CD4-positive, alpha-beta T cell treated with Interleukin-21 for 1 hour (primary cell): ENCODE results near the gene CAPN9.
A peak's percentile ranks its signal among the peaks of the same experiment; 100 is the strongest.
"Not testable (repeated sequence)": the region's sequence is repeated elsewhere in the genome, so short reads cannot be mapped to it uniquely, and the experiment has no call there.

Experiments
- DNase-seq: peaks from one replicate; pipeline ENCODE4 v3.0.0-alpha.2; 2020

CAPN9 gene

DNA sequence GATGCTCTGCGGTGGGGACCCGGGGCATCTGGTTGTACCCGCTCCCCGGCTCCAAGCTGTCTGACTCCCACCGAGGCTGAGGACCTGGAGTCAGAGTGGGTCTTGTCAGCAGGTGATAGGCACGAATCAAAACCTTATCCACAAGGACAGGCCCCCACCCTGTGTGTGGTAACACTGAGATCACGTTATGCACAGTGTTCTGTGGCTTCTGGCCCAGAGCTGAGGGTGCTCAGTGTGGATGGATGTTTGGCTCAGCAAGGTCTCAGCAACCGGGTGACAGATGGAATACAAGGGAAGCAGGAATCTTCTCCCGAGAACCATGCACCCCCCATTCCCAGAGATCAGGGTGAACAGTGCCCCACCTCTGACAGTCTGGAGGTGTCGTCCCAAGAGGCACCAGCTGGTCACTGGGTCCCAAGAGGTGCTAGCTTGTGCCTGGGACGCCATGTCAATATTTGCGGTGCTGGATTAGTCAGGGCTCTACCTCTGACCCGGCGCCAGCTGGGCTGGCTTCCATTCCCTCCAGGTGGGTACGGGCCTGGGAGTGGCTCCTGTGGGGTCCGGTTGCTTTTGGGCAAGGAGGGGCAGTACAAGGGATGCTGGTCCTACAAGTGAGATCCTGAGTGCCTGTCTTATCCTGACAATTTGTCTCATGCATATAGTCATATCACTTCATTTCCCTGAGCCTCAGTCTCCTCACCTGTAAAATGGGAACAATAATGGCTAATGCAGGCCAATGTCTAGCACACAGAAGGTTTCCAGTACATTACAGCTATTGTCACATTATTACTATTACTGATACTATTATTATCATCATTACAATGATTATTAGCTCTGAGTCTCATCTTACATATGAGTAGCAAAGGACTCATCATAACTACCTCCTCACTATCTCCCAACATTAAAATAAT, 957 bp downstream of the CAPN9 start:
- DNase-seq, result no peak

DNA sequence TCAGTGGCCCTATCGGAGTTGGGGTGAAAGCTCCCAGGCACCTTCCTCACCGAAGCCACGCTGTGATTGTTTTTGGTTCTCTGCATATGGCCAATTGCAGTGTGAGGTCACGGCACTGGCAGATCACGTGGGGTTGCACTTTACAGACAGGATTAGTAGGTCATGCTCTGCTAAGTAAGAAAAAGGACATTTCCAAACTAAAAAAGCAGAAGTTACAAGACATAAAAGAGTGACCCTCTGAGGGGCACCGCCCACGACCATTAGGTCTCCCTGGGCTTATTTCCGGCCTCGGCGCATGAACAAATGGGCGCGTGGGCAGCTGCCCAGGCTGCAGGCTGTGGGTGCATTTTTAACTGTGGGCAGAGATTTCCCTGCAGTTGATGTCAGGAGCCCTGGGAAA, 2.0 kb downstream of the CAPN9 start:
- no peak for DNase-seq

DNA sequence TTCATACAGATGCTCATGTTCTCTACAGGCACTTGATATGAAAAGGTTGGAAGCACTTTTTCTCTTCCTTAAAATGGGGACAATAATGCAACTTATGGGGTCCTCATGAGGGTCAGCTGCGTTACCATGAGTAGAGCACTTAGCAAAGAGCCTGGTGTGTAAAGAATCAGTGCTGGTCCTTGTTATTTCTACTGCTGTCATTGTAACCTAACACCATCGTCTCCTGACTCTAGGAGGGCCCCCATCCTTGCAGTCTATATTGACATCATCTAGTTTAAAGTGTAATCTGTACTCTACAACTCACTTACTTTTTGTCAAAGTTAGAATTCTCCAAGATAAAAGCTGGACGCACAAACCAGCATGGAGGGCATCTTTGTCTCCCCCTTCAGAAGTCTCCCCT, 2.4 kb downstream of the CAPN9 start:
- DNase-seq, result no peak

DNA sequence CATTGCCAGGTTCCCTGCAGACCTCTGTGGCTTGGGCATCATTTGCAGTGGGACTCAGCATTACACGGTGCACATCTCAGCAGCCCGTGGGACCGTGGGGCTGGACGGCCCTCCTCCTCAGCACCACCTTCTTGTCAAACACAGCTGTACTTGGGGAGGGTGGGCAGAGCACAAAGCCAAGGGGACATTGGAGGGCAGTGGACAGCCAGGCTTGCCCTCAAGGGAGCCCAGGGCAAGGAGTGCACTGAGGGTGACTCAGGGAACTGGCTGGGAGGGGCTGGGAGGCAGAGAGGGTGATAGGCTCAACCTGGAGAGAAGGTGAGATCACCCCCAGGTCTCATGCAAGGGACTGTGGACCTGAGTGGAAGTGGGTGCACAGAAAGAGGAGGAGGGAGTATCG, 3.4 kb downstream of the CAPN9 start:
- DNase-seq, result no peak

DNA sequence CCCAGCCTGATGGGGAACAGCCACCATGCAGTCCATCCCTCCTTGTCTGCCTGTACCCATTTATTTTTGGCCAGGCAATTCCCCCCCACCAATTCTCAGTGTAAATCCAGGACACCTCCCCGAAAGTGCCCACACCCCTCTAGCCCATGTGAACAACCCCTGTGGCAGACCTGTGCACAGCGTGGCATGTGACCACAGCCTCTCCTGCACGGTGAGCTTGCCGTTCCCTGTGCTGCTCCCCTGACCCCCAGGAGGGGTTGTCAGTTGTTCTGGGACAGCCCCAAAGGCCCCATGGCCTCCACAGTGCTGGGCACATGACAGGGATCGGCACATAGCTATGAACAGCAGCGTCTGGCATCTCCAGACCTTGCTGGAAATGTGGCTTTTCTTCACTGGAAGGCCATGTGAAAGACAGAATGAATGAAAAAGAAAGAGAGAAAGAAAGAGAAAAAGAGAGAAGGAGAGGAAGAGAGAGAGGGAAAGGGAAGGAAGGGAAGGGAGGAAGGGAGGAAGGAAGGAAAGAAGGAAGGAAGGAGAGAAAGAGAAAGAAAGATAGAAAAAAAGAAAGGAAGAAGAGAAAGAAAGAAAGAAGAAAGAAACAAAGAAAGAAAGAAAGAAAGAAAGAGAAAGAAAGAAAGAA, 3.9 kb downstream of the CAPN9 start:
- DNase-seq, result no peak

DNA sequence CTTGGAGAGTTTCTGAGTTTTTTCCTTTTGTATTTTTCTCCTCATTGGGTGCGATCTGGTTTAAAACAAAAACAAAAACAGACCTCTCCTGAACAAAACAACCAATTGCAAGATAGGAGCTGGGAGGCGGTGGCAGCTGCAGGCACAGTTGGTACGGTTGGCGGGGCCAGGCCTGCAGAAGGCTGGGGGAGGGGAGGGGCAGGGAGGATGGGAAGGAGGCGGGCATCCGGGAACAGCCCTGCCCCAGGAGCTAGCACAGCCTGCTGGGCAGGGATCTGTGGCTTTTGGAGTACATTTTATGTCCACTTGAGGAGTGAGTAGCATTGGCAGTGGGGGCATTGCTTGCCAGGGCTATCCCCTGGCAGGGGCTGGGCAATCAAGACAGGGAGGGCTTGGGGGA, 5.2 kb downstream of the CAPN9 start:
- DNase-seq, result no peak

DNA sequence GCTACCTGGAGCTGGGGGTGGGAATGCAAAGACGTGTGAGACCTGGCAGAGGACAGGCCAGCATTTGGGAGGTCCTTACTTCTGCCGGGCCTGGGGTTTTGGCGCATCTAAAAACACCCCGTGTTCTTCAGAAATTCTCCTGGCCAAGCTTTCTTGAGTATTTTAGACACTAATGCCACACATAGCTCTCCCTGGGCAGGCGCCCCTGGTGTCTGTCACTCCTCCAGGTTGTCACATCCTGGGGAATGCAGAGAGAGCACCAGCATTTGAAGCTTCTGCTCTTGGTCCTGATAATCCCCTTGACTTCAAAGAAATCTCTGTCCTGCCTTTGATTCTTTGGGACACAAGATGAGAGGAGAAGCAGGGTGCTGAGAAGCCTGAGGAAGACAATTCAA, 6.0 kb downstream of the CAPN9 start:
- DNase-seq, result no peak

DNA sequence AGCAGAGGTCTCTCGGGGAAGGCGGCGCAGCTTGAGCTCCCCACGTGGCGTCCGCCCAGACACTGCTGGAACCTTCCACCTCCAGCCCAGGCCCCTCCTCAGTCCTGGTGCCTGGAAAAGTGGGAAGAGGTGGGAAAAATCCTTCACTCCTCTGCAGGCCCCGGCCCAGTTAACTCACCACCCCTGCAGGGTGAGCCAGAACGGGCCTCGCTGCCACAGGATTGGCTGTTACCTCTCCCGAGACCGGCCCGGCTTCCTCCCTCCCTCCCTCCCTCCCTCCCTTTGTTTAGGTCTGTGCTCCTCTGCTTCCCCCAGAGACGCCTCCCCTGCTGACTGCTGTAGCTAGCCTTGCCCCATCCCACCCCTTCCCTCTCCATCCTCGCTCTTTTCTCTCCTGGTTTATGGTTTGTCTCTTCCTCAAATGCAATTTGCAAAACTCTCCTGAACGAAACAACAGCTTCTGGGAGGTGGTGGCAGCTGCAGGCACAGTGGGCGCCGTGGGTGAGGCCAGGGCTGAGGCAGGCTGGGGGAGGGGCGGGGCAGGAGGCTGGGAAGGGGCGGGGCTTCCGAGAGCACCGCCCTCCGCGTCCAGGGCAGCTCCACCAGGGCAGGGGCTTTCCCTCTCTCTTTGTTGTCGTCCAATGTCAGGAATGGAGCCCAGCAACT, 6.5 kb downstream of the CAPN9 start:
- peak; percentile 41 for DNase-seq

DNA sequence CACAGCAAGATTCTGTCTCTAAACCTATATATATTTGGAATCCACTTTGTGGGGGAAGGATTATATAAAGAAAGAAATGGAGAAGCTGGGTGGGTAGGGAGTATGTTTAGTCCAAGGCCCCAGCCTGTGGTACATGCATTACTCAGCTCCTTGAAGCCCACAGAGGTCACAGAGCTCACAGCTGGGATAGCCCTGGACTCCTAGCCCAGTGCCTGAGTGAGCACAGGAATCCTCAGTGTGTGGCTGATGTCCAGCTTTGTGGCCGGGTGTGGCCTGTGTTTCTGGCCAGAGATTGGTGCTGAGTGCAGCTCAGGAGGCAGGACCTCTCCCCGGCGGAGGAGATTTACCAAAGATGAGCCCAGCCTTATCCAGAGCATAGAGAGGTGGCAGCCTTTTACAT, 7.6 kb downstream of the CAPN9 start:
- no peak for DNase-seq

DNA sequence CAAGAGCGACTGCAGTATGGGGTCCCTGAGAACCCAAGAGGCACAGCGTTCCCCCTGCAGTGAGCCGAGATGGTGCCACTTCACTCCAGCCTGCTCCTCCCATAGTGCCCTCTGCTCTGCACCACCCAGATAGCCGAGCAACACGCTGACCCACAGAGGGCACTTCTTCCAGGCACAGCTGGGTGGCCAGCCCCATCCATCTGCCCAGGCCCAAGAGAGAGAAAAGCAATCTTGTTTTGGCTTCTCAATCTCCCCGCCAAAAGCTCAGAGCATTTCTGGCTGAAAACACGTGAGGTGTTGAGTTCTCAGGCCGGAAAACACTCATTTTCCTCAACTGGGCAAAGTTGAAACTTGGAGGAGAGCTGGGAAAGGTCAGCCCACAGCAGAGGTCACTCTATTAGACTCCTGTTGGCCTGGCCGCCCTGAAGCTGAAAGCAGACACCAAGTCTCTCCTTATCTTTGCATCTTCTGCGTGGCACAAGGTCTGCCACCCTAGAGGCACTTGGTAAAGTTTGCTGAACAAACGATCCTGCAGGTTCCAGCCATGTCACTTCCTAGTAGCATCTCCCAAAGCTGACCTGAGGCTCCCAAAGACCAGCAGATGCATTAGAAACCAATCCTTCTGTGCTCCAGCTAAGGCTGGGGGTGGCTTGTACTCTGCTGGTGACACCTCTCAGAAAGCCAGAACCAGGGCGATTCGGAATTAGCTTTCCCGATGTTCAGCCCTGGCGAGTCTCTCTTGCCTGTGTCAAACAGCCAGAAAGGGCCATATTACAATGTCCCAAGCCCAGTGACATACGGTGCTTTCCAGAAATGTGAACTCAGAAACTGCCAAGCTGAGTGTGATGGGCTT, 10.9 kb downstream of the CAPN9 start:
- DNase-seq, result no peak

DNA sequence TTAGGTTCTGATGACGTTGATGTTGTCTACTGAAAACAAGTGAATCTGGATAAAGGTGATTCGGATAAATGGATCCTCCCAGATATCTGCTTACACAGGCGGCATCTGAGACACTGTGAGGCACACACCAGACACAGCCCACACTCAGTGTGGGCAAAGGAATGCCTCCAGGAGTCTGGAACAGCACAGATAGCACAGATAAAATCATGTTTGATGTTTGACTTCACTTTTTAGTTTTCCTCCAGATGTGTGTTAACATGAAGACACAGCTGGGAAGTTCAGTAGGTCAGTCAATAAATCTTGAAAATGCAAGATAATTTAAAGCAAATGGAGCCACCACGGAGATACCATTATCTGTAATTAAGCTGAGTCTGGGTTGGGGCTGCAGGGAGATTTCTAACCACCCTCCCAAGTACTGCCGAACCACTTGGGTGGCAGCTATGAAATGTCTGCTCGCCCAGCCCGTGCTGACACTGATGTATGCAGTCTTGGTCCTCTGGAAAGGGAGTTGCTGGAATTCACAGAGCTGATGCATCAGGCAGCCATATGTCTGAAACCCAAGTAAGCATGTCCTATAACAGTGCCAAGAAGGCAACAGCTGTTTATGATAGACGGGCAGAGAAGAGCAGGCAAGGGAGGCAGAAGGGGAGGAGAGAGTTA, 11.7 kb downstream of the CAPN9 start:
- no peak for DNase-seq

DNA sequence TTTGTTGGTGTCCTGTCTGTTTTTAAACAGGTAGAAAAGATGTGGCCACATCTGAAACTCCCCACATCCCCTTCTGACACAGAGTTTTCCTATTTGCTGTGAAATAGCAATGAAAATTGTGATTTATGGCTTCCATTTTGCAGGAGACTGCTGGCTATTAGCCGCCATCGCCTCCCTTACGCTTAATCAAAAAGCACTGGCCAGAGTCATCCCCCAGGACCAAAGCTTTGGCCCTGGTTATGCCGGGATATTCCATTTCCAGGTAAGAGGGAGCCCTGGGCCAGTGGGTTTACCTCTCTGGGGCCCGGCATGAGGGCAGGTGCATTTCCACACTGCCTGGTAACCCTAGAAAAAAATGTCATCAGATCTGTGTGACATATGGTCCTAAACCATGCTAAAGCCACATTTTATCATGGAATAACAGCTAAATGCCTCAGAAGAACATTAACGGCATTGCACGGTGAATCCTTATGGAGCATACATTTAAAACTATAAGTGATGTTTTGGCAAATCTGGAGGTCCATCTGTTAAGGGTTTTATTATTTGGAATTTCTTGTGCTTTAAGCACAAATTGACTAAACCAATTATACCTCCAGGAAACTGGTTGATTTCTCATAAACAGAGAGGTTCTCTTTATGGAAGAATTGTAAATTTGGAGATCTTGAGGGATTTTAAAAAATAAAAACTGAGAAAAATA, 12.3 kb downstream of the CAPN9 start:
- no peak for DNase-seq

DNA sequence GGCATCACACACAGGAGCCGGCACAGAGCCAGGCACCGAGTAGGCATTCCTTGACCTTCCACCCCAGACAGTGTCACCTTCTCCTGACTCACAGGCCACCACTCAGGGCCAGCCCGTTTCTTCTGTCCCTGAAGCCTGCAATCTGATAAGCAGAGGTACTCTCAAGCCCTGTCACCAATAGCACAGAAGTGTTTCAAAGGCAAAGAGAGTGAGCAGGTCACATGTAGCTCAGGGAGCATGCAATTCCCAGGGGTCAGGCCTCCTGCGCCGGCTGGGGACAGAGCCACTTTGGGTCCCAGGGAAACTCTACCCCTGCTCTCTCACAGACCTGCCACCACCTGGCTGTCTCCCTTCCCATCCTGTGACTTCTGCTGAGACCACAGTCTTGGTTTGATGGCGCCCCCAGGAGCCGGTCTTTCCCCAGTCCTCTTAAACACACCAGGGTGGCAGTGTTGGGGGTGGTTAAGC, 13.2 kb downstream of the CAPN9 start:
- DNase-seq, result no peak

DNA sequence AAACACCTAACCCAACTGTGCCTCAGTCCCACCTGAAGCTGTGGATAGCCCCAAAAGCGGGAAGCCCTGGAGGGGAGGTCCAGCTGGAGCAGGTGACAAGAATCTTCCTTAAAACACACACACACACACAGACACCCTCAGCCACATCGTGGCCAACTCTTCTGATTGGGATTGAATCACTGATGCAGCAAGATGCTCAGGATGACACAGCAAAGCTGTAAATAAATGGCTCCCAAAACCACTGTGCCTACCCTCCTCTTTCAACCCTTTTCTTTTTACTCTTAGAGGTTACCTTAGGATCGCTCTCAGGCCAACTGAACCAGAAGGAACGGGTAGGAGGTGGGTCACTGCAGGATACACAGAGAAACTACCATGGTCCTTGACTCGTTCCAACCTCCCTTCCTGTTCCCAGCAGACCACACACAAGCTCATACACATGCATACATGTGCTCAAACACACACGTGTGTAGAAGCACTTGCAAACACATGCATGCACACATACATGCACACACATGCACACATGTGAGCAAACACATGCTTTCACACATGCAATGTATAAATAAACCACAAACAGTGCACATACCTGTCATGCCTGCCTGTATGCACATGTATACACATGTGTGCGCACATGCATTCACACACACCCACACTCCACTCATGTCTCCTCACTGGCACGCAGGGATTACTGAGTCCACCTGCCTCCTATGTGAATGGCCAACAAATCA, 14.4 kb downstream of the CAPN9 start:
- no peak for DNase-seq

DNA sequence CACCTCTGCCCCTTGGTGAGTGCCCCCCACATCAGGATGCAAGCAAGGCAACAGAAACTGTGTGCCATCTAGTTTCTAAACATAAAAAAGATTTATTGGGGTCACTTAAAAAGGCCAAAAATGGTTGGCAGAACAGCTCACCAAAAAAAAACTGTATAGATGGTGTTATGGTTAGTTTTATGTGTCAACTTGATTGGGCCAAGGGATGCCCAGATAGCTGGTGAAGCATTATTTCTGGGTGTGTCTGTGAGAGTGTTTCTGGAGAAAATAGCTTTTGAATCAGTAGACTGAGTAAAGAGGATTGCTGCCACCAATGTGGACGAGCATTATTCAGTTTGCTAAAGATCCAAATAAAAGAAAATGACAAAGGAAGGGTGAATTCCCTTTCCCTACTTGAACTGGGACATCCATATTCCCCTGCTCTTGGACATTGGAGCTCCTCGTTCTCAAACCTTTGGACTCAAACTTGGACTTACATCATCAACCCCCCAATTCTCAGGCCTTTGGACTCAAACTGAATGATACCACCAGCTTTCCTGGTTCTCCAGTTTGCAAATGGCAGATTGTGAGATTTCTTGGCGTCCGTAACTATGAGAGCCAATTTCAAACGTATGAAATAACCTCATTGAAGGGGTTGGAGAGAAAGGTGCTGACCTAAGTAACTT, 16.9 kb downstream of the CAPN9 start:
- DNase-seq, result no peak

DNA sequence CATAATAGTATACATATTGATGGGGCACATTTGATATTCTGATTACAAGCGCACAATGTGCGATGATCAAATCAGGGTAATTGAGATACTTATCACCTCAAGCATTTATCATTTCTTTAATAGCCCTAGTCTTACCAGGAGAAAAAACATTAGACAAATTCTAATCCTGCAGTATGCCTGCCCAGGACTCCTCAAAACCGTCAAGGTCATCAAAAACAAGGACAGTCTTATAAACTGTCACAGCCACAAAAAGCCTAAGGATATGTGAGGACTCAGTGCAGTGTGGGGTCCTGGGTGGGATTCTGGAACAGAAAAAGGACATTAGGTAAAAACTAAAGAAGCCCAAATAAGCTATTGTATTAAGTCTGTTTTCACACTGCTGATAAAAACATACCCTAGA, 19.1 kb downstream of the CAPN9 start:
- DNase-seq, result no peak

DNA sequence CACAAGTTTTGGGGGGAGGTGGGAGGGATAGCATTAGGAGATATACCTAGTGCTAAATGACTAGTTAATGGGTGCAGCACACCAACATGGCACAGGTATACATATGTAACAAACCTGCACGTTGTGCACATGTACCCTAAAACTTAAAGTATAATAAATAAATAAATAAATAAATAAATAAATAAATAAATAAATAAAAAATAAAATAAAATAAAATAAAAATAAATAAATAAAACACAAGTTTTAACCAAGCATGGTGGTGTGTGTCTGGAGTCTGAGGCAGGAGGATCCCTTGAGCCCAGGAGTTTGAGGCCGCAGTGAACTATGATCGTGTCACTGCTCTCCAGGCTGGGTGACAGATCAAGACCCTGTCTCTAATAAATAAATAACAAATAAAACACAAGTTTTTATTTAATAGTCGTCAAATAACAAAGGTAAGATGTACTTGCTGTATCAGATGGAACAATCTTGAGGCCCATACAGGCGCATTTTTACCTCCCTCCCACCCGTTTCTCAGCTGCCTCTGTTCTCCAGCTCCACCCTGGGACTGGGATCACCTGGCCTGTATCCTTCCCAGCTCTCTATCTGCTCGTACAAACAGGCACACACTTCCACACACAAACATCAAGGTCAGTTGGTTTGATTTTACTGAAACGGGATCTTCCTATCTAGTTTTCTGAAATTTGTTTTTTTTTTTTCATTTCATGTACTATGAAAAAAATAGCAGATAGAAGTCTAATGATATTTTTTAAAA, 20.8 kb downstream of the CAPN9 start:
- not testable (repeated sequence) for DNase-seq

DNA sequence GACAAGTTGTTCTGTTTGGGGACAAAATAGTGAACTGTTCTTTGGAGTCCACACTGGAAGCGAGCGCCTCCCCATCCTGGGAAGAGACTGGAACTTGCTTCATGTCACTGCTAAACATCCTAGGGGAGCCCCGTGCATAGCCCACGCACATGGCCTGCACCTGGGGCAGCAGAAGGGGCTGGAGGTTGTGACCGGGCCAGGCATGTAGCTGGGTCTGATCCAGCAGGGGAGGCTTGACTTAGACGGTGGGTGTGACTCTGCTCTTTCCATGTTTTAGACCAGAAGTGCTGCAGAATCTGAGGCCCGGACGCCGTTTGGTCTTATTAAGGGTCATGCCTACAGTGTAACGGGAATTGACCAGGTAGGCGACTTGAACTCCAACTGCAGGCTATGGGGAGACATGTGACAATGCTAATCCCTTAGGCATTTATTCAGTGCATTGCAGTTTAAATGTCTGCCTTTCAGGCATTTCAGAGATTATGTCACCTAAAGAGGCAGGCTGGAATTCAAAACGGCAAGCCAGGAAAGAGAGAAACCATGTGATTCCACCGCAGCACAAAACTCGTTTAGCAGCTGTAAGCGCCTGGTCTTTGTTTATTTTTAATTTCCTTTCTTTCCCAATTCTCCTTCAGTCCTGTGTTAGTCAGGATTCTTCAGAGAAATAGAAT, 21.8 kb downstream of the CAPN9 start:
- DNase-seq, result no peak

DNA sequence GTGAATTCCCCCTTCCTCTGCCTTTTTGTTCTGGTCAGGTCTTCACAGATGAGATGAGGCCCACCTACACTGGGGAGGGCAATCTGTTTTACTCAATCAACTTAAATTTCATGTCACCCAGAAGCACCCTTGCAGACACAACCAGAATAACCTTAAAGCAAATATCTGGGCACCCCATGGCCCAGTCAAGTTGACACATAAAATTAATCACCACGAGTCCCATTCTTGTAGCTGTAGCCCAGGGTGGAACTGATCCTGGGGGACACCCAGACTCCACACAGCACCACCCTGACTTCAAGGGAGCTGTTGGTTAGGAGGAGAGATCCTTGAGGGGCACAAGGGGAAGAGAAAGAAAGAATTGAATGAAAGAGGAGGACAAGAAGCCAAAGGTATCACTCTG, 23.1 kb downstream of the CAPN9 start:
- no peak for DNase-seq
